Measurements from ENCODE around the gene ATF7IP2.

The ATF7IP2 gene

DNA sequence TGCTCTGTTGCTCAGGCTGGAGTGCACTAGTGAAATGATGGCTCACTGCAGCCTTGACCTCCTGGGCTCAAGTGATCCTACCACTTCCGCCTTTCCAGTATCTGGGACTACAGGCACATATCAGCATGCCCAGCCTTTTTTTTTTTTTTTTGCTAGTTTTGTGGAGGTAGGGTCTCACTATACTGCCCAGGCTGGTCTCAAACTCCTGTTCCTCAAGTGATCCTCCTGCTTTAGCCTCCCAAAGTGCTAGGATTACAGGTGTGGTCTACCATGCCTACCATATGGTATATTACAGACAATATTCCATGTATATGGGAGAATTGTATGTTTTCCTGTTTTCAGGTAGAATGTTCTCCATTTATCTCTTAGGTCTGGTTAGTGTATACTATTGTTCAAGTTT, 12.3 kb upstream of the ATF7IP2 start:
- H3K9ac ChIP-seq, result no peak overlapping the region
- H3K9me3 ChIP-seq, result peaks cover 53% of the 10 kb centered on the region
- no peak overlapping the region for H3K4me3 ChIP-seq
- no peak overlapping the region for H3K27ac ChIP-seq
- H4K20me1 ChIP-seq, result no peaks in the 10 kb centered on the region
- no peaks in the 10 kb centered on the region for H3K36me3 ChIP-seq
- no peak overlapping the region for H3K4me2 ChIP-seq
- H3K4me1 ChIP-seq, result no peaks in the 10 kb centered on the region
- TF ChIP-seq Cebpa-rat (IDR thresholded peaks at IDR 0.05), result no peak
- H3K27me3 ChIP-seq, result no peaks in the 10 kb centered on the region

DNA sequence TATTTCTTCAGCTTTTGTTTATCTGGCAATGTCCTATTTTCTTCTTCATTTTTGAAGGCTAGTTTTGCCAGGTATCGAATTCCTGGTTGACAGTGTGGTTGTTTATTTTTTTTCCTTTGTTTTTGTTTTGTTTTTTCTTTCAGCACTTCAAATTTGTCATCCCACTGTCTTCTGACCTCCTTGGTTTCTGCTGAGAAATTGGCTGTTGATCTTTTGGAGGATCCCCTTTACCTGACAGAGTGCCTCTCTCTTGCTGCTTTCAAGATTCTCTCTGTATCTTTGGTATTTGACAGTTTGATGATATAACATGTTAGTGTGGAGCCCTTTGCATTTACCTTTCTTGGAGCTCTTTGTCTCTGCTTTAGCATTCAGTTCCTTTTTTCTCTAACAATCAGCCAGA, 9.6 kb upstream of the ATF7IP2 start:
- H4K20me1 ChIP-seq, result no peaks in the 10 kb centered on the region
- no peak overlapping the region for H3K27ac ChIP-seq
- H3K4me2 ChIP-seq, result no peak overlapping the region
- no peaks in the 10 kb centered on the region for H3K27me3 ChIP-seq
- no peaks in the 10 kb centered on the region for H3K36me3 ChIP-seq
- no peaks in the 10 kb centered on the region for H3K4me1 ChIP-seq
- no peak for TF ChIP-seq Cebpa-rat (IDR thresholded peaks at IDR 0.05)
- H3K9me3 ChIP-seq, result peaks cover 40% of the 10 kb centered on the region
- H3K4me3 ChIP-seq, result no peak overlapping the region
- H3K9ac ChIP-seq, result no peak overlapping the region

DNA sequence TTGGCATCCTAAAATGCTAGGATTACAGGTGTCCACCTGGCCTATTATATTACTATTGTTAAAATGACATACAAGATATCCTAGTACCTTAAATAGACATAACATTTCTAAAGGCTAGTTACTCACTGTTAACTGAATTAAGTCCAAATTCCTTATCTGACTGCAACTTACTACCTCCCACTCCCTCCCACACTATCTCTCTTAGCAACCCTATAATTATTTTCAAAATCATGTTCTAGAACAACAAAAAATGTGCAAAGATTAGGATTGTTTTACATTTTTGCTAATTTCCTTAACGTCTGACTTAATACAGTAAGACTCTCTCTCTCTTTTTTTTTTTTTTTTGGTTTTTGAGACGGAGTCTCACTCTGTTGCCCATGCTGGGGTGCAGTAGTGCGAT, 2.2 kb upstream of the ATF7IP2 start:
- Histone ChIP-seq H4K20me1 (no peaks in the 10 kb centered on the region), H3K27me3 (no peaks in the 10 kb centered on the region), H3K9me3 (peaks cover 38% of the 10 kb centered on the region), H3K36me3 (peaks cover 14% of the 10 kb centered on the region), H3K27ac (no peak overlapping the region), H3K4me3 (no peak overlapping the region), H3K4me2 (no peak overlapping the region), H3K4me1 (peaks cover 22% of the 10 kb centered on the region), H3K9ac (no peak overlapping the region)
- TF ChIP-seq Cebpa-rat (IDR thresholded peaks at IDR 0.05), result no peak

DNA sequence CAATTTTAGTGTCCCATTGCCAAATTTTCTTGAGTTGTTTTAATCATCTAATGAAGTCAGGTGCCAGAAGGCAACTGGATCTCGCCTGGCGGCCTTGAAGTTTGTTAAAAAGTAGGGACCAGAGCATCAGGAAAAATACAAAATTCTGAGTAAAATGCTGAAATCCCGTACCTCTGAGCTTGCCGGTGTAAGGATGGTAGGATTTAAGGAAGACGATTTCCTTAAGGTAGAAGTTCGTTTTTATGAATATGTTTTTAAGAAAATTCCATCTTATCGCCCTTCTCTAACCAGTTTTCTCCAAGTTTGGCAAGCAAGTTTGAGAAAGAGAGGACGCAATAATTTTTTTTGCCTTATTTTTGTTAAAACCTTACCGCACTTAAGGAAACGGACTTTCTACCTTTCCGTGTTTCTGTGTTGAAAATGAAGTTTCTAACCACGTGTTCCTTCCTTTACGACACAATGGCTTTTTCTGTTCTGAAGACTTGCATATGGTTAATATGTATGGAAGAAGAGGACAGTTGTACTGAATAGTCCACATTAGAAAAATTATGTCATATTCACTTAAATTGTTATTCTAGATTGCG, 748 bp downstream of the ATF7IP2 start:
- peaks cover 62% of the 10 kb centered on the region for H3K9me3 ChIP-seq
- peaks cover 31% of the 10 kb centered on the region for H3K4me1 ChIP-seq
- TF ChIP-seq Cebpa-rat (IDR thresholded peaks at IDR 0.05), result no peak
- peak overlapping the region; percentile 95 for H3K4me3 ChIP-seq
- no peaks in the 10 kb centered on the region for H3K27me3 ChIP-seq
- H3K36me3 ChIP-seq, result peaks cover 44% of the 10 kb centered on the region
- H4K20me1 ChIP-seq, result no peaks in the 10 kb centered on the region
- H3K4me2 ChIP-seq, result peak overlapping the region; percentile 78
- peak overlapping the region; percentile 95 for H3K9ac ChIP-seq
- peak overlapping the region; percentile 95 for H3K27ac ChIP-seq

DNA sequence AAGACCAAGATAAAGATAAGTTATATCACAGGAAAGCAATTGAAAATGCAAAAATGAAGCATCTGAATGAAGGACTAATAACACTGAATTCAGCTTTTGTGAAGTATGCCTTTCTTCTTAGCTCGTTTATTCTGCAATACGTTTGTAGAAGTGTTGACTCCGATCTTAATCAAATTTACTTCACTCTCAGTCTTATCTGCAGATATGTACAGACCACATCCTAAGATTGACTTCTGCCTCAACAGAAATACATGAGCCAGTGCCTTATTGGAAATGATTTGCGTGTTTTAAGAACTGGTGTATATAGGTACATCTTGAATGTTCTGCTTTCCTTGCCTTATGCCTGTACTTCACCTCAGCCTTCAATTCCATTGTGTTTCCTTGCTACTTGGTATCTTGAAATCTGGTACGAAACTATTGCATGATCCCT, 1.3 kb downstream of the ATF7IP2 start:
- peaks cover 28% of the 10 kb centered on the region for H3K4me1 ChIP-seq
- TF ChIP-seq Cebpa-rat (IDR thresholded peaks at IDR 0.05), result no peak
- no peaks in the 10 kb centered on the region for H3K27me3 ChIP-seq
- 0 out of 2 replicates have a peak overlapping the region, but pooled peaks have one; percentile 95 for H3K27ac ChIP-seq
- H3K4me2 ChIP-seq, result peak overlapping the region; percentile 78
- H3K36me3 ChIP-seq, result peaks cover 50% of the 10 kb centered on the region
- peak overlapping the region; percentile 95 for H3K4me3 ChIP-seq
- peak overlapping the region; percentile 95; the same call in 1 of the 2 replicates for H3K9ac ChIP-seq
- no peaks in the 10 kb centered on the region for H4K20me1 ChIP-seq
- H3K9me3 ChIP-seq, result peaks cover 68% of the 10 kb centered on the region

DNA sequence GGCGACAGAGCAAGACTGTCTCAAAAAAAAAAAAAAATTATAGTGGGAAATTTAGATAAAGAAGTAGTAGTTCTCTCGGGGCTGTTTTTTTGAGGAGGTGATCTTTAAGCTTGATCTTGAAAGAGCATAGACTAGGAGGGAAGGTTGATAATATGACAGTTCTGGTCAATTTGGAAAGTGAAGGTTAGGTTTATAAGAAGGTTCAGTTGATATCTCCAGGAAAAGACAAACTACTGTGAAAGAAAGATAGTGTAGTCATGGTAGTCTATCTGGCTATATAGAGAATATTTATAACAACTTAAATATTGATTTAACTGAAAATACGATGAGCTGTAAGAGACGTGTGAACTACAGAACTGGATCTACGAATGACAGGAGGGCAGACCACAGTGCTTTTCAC, 3.1 kb downstream of the ATF7IP2 start:
- H3K4me1 ChIP-seq, result peaks cover 25% of the 10 kb centered on the region
- peaks cover 67% of the 10 kb centered on the region for H3K36me3 ChIP-seq
- H3K4me2 ChIP-seq, result no peak overlapping the region
- peaks cover 83% of the 10 kb centered on the region for H3K9me3 ChIP-seq
- H4K20me1 ChIP-seq, result no peaks in the 10 kb centered on the region
- H3K9ac ChIP-seq, result no peak overlapping the region
- H3K27me3 ChIP-seq, result no peaks in the 10 kb centered on the region
- H3K27ac ChIP-seq, result no peak overlapping the region
- H3K4me3 ChIP-seq, result 0 out of 2 replicates have a peak overlapping the region, but pooled peaks have one; percentile 95
- no peak for TF ChIP-seq Cebpa-rat (IDR thresholded peaks at IDR 0.05)

DNA sequence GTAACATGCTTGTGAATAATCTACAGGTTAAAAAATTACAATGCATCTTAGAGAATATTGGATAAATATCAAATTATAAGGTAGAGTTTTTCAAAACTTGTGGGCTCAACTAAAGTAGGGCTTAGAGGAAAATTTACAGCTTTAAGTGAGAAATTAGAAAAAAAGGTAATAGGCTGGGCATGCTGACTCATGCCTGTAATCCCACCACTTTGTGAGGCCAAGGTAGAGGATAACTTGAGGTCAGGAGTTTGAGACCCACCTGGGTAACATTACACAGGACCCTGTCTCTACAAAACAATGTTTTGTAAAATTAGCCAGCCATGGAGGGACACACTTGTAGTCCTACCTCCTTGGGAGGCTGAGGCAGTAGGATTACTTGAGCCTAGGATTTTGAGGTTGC, 4.5 kb downstream of the ATF7IP2 start:
- H3K27me3 ChIP-seq, result no peaks in the 10 kb centered on the region
- no peak overlapping the region for H3K4me2 ChIP-seq
- peaks cover 73% of the 10 kb centered on the region for H3K9me3 ChIP-seq
- no peak overlapping the region for H3K9ac ChIP-seq
- no peak for TF ChIP-seq Cebpa-rat (IDR thresholded peaks at IDR 0.05)
- H3K27ac ChIP-seq, result no peak overlapping the region
- peaks cover 25% of the 10 kb centered on the region for H3K4me1 ChIP-seq
- peaks cover 72% of the 10 kb centered on the region for H3K36me3 ChIP-seq
- H3K4me3 ChIP-seq, result no peak overlapping the region
- no peaks in the 10 kb centered on the region for H4K20me1 ChIP-seq

DNA sequence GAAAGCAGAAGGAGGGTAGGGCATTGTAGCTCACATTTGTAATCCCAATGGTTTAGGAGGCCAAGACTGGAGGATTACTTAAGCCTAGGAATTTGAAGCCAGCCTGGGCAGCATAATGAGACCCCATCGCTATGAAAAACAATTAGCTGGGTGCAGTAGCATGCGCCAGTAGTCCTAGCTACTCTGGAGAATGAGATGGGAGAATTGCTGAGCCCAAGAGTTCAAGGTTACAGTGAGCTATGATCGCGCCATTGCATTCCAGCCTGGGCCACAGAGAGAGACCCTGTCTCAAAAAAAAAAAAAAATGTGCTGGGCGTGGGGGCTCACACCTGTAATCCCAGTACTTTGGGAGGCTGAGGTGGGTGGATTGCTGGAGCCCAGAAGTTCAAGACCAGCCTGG, 5.0 kb downstream of the ATF7IP2 start:
- peaks cover 25% of the 10 kb centered on the region for H3K4me1 ChIP-seq
- H3K9ac ChIP-seq, result no peak overlapping the region
- H3K4me2 ChIP-seq, result no peak overlapping the region
- H3K27me3 ChIP-seq, result no peaks in the 10 kb centered on the region
- no peaks in the 10 kb centered on the region for H4K20me1 ChIP-seq
- peaks cover 72% of the 10 kb centered on the region for H3K36me3 ChIP-seq
- H3K9me3 ChIP-seq, result peaks cover 69% of the 10 kb centered on the region
- H3K4me3 ChIP-seq, result no peak overlapping the region
- no peak for TF ChIP-seq Cebpa-rat (IDR thresholded peaks at IDR 0.05)
- H3K27ac ChIP-seq, result no peak overlapping the region

DNA sequence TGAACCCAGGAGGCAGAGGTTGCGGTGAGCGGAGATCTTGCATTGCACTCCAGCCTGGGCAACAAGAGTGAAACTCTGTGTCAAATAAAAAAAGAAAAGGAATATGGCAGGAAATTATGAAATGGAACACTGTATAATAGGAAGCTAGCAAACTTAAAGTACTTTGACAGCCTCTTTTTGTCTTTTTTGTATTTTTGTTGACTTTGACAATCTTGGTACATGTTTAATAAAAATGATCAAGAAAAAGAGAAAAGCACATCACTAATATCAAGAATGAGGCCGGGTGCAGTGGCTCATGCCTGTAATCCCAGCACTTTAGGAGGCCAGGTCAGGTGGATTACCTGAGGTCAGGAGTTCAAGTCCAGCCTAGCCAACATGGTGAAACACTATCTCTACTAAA, 5.5 kb downstream of the ATF7IP2 start:
- H3K9ac ChIP-seq, result no peak overlapping the region
- peaks cover 25% of the 10 kb centered on the region for H3K4me1 ChIP-seq
- H3K4me2 ChIP-seq, result no peak overlapping the region
- H3K36me3 ChIP-seq, result peaks cover 75% of the 10 kb centered on the region
- H3K27ac ChIP-seq, result no peak overlapping the region
- no peaks in the 10 kb centered on the region for H3K27me3 ChIP-seq
- H3K9me3 ChIP-seq, result peaks cover 74% of the 10 kb centered on the region
- H3K4me3 ChIP-seq, result no peak overlapping the region
- no peaks in the 10 kb centered on the region for H4K20me1 ChIP-seq
- no peak for TF ChIP-seq Cebpa-rat (IDR thresholded peaks at IDR 0.05)

DNA sequence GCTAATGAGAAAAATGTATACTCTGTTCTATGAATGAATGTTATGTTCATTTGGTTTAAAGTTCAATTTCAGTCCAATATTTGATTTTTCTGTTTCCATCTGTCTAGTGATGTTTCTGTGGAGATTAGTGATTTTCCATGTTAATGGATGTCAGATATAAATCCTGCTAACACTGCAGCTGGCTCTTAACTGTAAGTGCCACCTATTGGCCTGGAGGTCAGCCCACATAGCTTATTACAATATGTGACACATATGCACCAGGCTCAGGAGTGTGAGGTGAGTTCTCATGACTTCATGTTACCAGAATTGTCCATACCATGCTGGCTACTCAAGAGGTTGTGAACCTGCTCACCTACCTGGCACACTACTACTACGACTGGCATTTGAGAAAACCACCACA, 17.1 kb downstream of the ATF7IP2 start:
- TF ChIP-seq Cebpa-rat (IDR thresholded peaks at IDR 0.05), result no peak
- peaks cover 98% of the 10 kb centered on the region for H3K9me3 ChIP-seq
- no peaks in the 10 kb centered on the region for H3K27me3 ChIP-seq
- H3K36me3 ChIP-seq, result peaks cover 90% of the 10 kb centered on the region
- H3K9ac ChIP-seq, result no peak overlapping the region
- peaks cover 10% of the 10 kb centered on the region; the same call in 1 of the 2 replicates for H4K20me1 ChIP-seq
- no peak overlapping the region for H3K4me3 ChIP-seq
- no peak overlapping the region for H3K4me2 ChIP-seq
- H3K4me1 ChIP-seq, result no peaks in the 10 kb centered on the region
- H3K27ac ChIP-seq, result no peak overlapping the region

All from BLaER1 (cell line).